ENCODE results near the gene IL15. TPM values are rescaled to one million over a fixed set of nuclear protein-coding genes. Genes with fewer than 3 reads are reported as not detected.

Gene IL15
- total RNA-seq, 4 donors from 2014 or later = 0.91 to 5.9 (median 2.6) TPM

- Histone ChIP-seq H3K4me1 (no peaks in the 10 kb centered on the region), H3K9me3 (peaks cover 0 to 9% (median 6%) of the 10 kb centered on the region in 3 donors), H3K36me3 (no peaks in the 10 kb centered on the region), H3K27ac (no peak overlapping the region), H3K4me3 (no peak overlapping the region), H3K27me3 (no peaks in the 10 kb centered on the region)
- WGBS, 2 donors = 75 to 81% methylated on average over 3 of the region's 3 CpGs
- intact Hi-C loops (cut with DNase I) = no loop called here
- no peak for TF ChIP-seq POLR2A (IDR thresholded peaks at IDR 0.05)
- TF ChIP-seq CTCF (IDR thresholded peaks at IDR 0.05) = no peak
- DNase-seq = no peak
Measured at GRCh38 chr4:141706445-141706844, 70.1 kb downstream of the IL15 start.

- no peak for DNase-seq
- WGBS, 2 donors = 44 to 55% methylated on average over 1 of the region's 1 CpG
- TF ChIP-seq POLR2A (IDR thresholded peaks at IDR 0.05) (no peak), CTCF (IDR thresholded peaks at IDR 0.05) (peak; percentile 18 to 66 (median 42))
- H3K9me3 ChIP-seq = peaks cover 0 to 9% (median 6%) of the 10 kb centered on the region in 3 donors
- H3K36me3 ChIP-seq = no peaks in the 10 kb centered on the region
- H3K27me3 ChIP-seq = no peaks in the 10 kb centered on the region
- H3K4me1 ChIP-seq = no peaks in the 10 kb centered on the region
- intact Hi-C loops (cut with DNase I) = no loop called here
- no peak overlapping the region for H3K27ac ChIP-seq
- no peak overlapping the region for H3K4me3 ChIP-seq
Measured at GRCh38 chr4:141711211-141711610, 74.8 kb downstream of the IL15 start.

DNA sequence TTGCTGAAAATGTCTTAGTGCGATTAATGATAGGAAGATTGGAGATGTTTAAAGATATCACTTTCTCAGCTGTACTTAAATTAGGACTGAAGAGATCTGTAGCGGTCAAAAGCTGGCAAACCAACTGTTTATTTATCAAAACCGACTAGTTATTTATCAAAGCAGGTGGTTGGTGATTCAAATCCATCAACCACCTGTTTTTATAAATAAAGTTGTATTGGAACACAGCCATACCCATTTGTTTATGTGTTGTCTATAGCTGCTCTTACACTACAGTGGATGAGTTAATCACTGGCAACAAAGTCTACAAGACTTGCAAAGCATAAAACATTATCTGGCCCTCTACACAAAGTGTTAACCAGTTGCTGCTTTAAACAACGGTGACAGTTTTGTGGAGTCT is 76.8 kb downstream of the IL15 start:
- no peak for TF ChIP-seq POLR2A (IDR thresholded peaks at IDR 0.05)
- TF ChIP-seq CTCF (IDR thresholded peaks at IDR 0.05) = no peak
- 83 to 86% methylated on average over 4 of the region's 4 CpGs for WGBS, 2 donors
- intact Hi-C loops (cut with DNase I) = no loop called here
- Histone ChIP-seq H3K4me1 (no peaks in the 10 kb centered on the region), H3K36me3 (no peaks in the 10 kb centered on the region), H3K27ac (no peak overlapping the region), H3K4me3 (no peak overlapping the region), H3K27me3 (no peaks in the 10 kb centered on the region), H3K9me3 (peaks cover 0 to 3% (median 0%) of the 10 kb centered on the region in 3 donors)
- DNase-seq = no peak

DNA sequence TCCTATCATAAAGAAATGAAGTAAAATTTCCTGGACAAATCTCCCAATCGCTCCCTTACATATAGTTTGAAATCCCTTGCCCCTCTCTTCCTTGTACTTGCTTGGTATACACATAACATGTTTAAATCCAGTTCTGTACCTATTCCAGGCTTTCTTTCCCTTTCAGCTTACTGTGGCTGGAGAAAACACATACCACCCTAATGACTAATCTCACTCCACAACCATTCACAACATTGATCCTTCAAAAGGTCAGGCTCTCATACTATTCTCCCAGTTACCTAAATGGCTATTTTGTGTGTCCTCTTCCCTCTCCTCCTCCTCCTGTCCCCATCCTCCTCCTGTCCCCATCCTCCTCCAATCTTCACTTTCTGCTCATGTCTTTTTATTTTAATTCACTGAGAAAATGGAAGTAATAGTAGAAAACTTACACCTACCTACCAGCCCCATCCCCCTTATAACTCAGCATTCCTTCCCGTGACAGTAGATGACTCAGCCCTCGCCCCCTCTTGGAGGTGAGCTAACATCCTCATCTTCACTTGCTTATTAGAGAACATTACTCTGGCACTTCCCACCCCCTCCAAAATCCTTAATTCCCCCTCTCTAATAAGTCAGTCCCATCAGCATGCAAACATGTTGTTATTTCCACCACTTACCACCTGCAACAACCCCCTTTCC is 77.5 kb downstream of the IL15 start:
- Histone ChIP-seq H3K4me1 (no peaks in the 10 kb centered on the region), H3K27ac (no peak overlapping the region), H3K36me3 (no peaks in the 10 kb centered on the region), H3K4me3 (no peak overlapping the region), H3K27me3 (no peaks in the 10 kb centered on the region), H3K9me3 (peaks cover 0 to 3% (median 0%) of the 10 kb centered on the region in 3 donors)
- intact Hi-C loops (cut with DNase I) = no loop called here
- DNase-seq = no peak
- WGBS, 2 donors = 78 to 79% methylated on average over 3 of the region's 3 CpGs
- no peak for TF ChIP-seq POLR2A (IDR thresholded peaks at IDR 0.05)
- no peak for TF ChIP-seq CTCF (IDR thresholded peaks at IDR 0.05)

DNA sequence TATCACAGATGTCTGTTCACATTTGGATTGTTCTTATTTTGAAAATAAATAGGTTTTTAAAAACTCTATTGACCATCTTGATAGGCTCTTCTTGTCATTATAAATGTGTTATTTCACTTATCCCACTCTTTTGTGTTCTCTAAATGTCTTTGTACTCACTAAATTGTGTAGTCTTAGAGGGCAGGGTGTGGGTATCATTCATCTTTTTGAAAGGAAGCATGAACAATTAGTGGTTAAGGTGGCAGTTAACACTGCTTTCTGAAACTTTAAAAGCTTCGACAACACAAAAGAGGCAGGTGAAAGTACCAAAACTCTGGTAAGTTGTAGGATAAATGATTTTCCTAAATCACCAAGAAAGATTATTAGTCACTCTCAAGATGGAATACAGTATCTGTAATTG is 83.2 kb downstream of the IL15 start:
- TF ChIP-seq CTCF (IDR thresholded peaks at IDR 0.05) (no peak), POLR2A (IDR thresholded peaks at IDR 0.05) (no peak)
- H3K27me3 ChIP-seq = no peaks in the 10 kb centered on the region
- H3K9me3 ChIP-seq = no peaks in the 10 kb centered on the region
- H3K27ac ChIP-seq = no peak overlapping the region
- no peak overlapping the region for H3K4me3 ChIP-seq
- DNase-seq = no peak
- H3K36me3 ChIP-seq = peaks cover 0 to 21% (median 0%) of the 10 kb centered on the region in 3 donors
- intact Hi-C loops (cut with DNase I) = no loop called here
- WGBS, 2 donors = 82 to 95% methylated on average over 1 of the region's 1 CpG
- H3K4me1 ChIP-seq = no peaks in the 10 kb centered on the region

Data from esophagus squamous epithelium (tissue), 5 donors.